ENCODE measurements around the gene ZNF514. TPM values are rescaled to one million over a fixed set of nuclear protein-coding genes. Genes with fewer than 3 reads are reported as not detected.
"Not testable (repeated sequence)": the region's sequence is repeated elsewhere in the genome, so short reads cannot be mapped to it uniquely, and the experiment has no call there.

Gene ZNF514
- total RNA-seq, 1 donor: 14.5 TPM

DNA sequence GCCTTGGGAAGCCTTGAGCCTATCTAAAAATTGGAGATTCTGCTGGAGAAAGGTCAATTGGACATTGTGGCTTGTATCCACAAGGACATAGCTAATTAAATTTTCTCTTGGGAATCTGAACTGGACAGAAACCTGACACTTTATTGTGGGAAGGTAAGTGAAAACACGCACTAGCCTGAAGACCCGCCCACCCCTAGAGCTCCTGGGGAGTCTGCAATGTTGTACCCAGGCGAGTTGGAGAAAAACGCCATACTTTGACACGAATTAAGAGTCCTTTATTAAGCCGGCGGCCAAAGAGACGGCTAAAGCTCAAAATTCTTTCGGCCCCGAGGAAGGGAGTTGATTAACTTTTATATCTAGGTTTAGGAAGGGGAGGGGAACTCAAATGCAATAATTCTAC, 46.4 kb upstream of the ZNF514 start:
- H3K79me2 ChIP-seq (ENCODE audit: insufficient read depth, low read length): no peaks in the 10 kb centered on the region
- no peak overlapping the region for H3K27ac ChIP-seq (ENCODE audit: low read depth, low read length)
- peaks cover 3% of the 10 kb centered on the region for H3K9me3 ChIP-seq (ENCODE audit: low read depth, low read length)
- peaks cover 9% of the 10 kb centered on the region for H3K36me3 ChIP-seq (ENCODE audit: insufficient read depth, low read length)
- peaks cover 7% of the 10 kb centered on the region for H3K4me1 ChIP-seq (ENCODE audit: insufficient read depth, low read length)
- DNase-seq (ENCODE audit: insufficient read length, low spot score, missing footprints): no peak
- H3K27me3 ChIP-seq (ENCODE audit: insufficient read depth, low read length): no peaks in the 10 kb centered on the region
- peak overlapping the region; percentile 90 for H3K4me2 ChIP-seq (ENCODE audit: insufficient read depth, low read length)
- TF ChIP-seq, protein P1, sequence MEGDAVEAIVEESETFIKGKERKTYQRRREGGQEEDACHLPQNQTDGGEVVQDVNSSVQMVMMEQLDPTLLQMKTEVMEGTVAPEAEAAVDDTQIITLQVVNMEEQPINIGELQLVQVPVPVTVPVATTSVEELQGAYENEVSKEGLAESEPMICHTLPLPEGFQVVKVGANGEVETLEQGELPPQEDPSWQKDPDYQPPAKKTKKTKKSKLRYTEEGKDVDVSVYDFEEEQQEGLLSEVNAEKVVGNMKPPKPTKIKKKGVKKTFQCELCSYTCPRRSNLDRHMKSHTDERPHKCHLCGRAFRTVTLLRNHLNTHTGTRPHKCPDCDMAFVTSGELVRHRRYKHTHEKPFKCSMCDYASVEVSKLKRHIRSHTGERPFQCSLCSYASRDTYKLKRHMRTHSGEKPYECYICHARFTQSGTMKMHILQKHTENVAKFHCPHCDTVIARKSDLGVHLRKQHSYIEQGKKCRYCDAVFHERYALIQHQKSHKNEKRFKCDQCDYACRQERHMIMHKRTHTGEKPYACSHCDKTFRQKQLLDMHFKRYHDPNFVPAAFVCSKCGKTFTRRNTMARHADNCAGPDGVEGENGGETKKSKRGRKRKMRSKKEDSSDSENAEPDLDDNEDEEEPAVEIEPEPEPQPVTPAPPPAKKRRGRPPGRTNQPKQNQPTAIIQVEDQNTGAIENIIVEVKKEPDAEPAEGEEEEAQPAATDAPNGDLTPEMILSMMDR (IDR thresholded peaks at IDR 0.05; ENCODE audit: extremely low read depth, low read depth, low read length): no peak
- H2AFZ ChIP-seq (ENCODE audit: low read length): no peak overlapping the region
- no peak overlapping the region for H3K4me3 ChIP-seq (ENCODE audit: insufficient read depth, low read length)
- H4K20me1 ChIP-seq (ENCODE audit: insufficient read depth, low read length): no peaks in the 10 kb centered on the region

DNA sequence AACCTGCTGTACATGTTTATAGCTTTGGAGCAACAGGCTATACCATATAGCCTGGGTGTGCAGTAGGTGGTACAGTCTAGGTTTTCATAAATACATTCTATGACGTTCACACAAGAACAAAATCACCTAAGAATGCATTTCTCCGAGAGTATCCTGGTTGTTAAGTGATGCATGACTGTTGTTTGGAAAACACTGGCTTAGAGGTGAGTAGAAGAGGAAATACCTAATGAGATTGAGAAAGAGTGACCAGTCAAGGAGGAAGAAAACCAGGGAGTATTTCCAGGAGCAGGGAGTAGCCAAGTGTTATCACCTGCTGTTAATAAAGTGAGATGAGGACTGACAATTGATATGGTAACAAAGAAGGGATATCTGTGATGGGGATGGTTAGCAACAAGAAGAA, 44.7 kb upstream of the ZNF514 start:
- H4K20me1 ChIP-seq (ENCODE audit: insufficient read depth, low read length): no peaks in the 10 kb centered on the region
- H3K4me3 ChIP-seq (ENCODE audit: insufficient read depth, low read length): no peak overlapping the region
- H3K9me3 ChIP-seq (ENCODE audit: low read depth, low read length): peaks cover 1% of the 10 kb centered on the region
- H3K27ac ChIP-seq (ENCODE audit: low read depth, low read length): no peak overlapping the region
- H3K4me2 ChIP-seq (ENCODE audit: insufficient read depth, low read length): no peak overlapping the region
- H3K79me2 ChIP-seq (ENCODE audit: insufficient read depth, low read length): no peaks in the 10 kb centered on the region
- peaks cover 7% of the 10 kb centered on the region for H3K4me1 ChIP-seq (ENCODE audit: insufficient read depth, low read length)
- H3K27me3 ChIP-seq (ENCODE audit: insufficient read depth, low read length): no peaks in the 10 kb centered on the region
- DNase-seq (ENCODE audit: insufficient read length, low spot score, missing footprints): no peak
- TF ChIP-seq, protein P1 (IDR thresholded peaks at IDR 0.05; ENCODE audit: extremely low read depth, low read depth, low read length): no peak
- H3K36me3 ChIP-seq (ENCODE audit: insufficient read depth, low read length): peaks cover 5% of the 10 kb centered on the region
- H2AFZ ChIP-seq (ENCODE audit: low read length): no peak overlapping the region

DNA sequence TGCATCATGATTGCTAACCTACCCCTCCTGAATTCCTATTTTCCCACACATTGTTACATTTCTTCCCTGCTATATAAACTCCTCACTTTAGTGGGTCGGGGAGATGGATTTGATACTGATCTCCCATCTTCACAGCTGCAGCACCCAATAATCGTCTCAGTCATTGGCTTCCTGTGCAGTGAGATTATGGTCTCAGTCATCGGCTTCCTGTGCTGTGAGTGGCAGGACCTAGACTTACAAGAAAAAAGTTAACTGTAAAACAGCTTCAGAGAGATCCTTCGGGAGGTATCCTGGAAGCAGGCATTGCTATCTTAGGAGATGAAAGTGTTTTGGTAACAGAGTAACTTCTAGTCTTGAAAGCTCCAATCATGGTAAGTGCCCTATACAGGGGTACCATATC, 44.3 kb upstream of the ZNF514 start:
- Histone ChIP-seq H2AFZ (ENCODE audit: low read length) (no peak overlapping the region), H3K4me1 (ENCODE audit: insufficient read depth, low read length) (peaks cover 7% of the 10 kb centered on the region), H3K36me3 (ENCODE audit: insufficient read depth, low read length) (peaks cover under 1% of the 10 kb centered on the region), H3K4me2 (ENCODE audit: insufficient read depth, low read length) (no peak overlapping the region), H3K79me2 (ENCODE audit: insufficient read depth, low read length) (no peaks in the 10 kb centered on the region), H3K27me3 (ENCODE audit: insufficient read depth, low read length) (no peaks in the 10 kb centered on the region), H3K9me3 (ENCODE audit: low read depth, low read length) (no peaks in the 10 kb centered on the region), H3K4me3 (ENCODE audit: insufficient read depth, low read length) (no peak overlapping the region), H4K20me1 (ENCODE audit: insufficient read depth, low read length) (no peaks in the 10 kb centered on the region), H3K27ac (ENCODE audit: low read depth, low read length) (no peak overlapping the region)
- TF ChIP-seq, protein P1 (IDR thresholded peaks at IDR 0.05; ENCODE audit: extremely low read depth, low read depth, low read length): no peak
- DNase-seq (ENCODE audit: insufficient read length, low spot score, missing footprints): peak; percentile 36

DNA sequence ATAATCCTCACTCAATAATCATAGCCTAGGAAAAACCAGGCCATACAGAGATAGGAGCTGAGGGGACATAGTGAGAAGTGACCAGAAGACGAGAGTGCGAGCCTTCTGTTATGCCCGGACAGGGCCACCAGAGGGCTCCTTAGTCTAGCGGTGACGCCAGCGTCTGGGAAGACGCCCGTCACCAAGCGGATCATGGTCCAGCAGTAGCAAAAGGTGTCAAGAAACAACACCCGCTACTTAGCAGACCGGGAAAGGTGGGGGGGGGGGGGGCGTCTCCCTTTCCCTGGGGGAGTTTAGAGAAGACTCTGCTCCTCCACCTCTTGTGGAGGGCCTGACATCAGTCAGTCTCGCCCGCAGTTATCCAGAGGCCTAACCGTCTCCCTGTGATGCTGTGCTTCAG, 33.3 kb upstream of the ZNF514 start:
- H4K20me1 ChIP-seq (ENCODE audit: insufficient read depth, low read length); H3K4me3 ChIP-seq (ENCODE audit: insufficient read depth, low read length); H3K4me1 ChIP-seq (ENCODE audit: insufficient read depth, low read length); H3K27ac ChIP-seq (ENCODE audit: low read depth, low read length); H3K9me3 ChIP-seq (ENCODE audit: low read depth, low read length); DNase-seq (ENCODE audit: insufficient read length, low spot score, missing footprints); H3K79me2 ChIP-seq (ENCODE audit: insufficient read depth, low read length); H3K27me3 ChIP-seq (ENCODE audit: insufficient read depth, low read length); H3K4me2 ChIP-seq (ENCODE audit: insufficient read depth, low read length); H2AFZ ChIP-seq (ENCODE audit: low read length); H3K36me3 ChIP-seq (ENCODE audit: insufficient read depth, low read length): not testable (repeated sequence)
- TF ChIP-seq, protein P1 (IDR thresholded peaks at IDR 0.05; ENCODE audit: extremely low read depth, low read depth, low read length): peak; percentile 46
